Measurements from ENCODE around the gene PRKN. TPM values are rescaled to one million over a fixed set of nuclear protein-coding genes. Genes with fewer than 3 reads are reported as not detected.

The PRKN gene
- total RNA-seq, 4 donors from 2014 or later = 9.6 to 17.0 (median 11.6) TPM

- TF ChIP-seq CTCF (IDR thresholded peaks at IDR 0.05; ENCODE audit: low read depth) = no peak
Observed at GRCh38 chr6:161668665-161669064, 1058.9 kb downstream of the PRKN start.

GRCh38 chr6:161667957-161668356, 1059.6 kb downstream of the PRKN start:
- TF ChIP-seq CTCF (IDR thresholded peaks at IDR 0.05; ENCODE audit: low read depth) = no peak

GRCh38 chr6:161663682-161664081, 1063.9 kb downstream of the PRKN start:
- no peak for TF ChIP-seq CTCF (IDR thresholded peaks at IDR 0.05; ENCODE audit: low read depth)

- TF ChIP-seq CTCF (IDR thresholded peaks at IDR 0.05; ENCODE audit: low read depth) = no peak
Observed at GRCh38 chr6:161660666-161661571, 1066.6 kb downstream of the PRKN start.

- no peak for TF ChIP-seq CTCF (IDR thresholded peaks at IDR 0.05; ENCODE audit: low read depth)
Observed at GRCh38 chr6:161658211-161658610, 1069.4 kb downstream of the PRKN start.

DNA sequence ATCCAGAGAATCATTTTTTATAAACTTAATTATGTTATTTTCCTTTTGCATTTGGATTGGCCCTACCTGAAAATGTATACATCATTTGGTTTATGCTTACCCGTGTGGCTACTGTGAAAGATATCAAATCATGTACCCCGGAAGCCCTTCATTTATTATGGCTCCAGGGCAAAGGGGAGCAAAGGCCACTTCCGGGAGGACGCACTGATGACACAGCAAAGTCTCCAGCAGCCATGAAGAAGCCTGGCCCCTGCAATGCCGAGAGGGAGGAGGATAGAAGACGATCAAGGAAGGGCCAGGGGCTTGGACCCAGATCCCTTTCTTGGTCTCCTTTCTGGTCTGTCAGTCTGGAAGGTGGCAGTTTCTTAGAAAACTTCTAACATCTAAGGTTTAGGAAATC, 1073.4 kb downstream of the PRKN start:
- no peak for TF ChIP-seq CTCF (IDR thresholded peaks at IDR 0.05; ENCODE audit: low read depth)

GRCh38 chr6:161651949-161652348, 1075.6 kb downstream of the PRKN start:
- no peak for TF ChIP-seq CTCF (IDR thresholded peaks at IDR 0.05; ENCODE audit: low read depth)
